Measurements from ENCODE around the gene PTPRN2. TPM values are rescaled to one million over a fixed set of nuclear protein-coding genes. Genes with fewer than 3 reads are reported as not detected.

The PTPRN2 gene
- total RNA-seq, 5 donors from 2014 or later (not counting 1 experiment from before 2014, with no cell fraction given): 0.60 to 1.7 (median 0.82) TPM

DNA sequence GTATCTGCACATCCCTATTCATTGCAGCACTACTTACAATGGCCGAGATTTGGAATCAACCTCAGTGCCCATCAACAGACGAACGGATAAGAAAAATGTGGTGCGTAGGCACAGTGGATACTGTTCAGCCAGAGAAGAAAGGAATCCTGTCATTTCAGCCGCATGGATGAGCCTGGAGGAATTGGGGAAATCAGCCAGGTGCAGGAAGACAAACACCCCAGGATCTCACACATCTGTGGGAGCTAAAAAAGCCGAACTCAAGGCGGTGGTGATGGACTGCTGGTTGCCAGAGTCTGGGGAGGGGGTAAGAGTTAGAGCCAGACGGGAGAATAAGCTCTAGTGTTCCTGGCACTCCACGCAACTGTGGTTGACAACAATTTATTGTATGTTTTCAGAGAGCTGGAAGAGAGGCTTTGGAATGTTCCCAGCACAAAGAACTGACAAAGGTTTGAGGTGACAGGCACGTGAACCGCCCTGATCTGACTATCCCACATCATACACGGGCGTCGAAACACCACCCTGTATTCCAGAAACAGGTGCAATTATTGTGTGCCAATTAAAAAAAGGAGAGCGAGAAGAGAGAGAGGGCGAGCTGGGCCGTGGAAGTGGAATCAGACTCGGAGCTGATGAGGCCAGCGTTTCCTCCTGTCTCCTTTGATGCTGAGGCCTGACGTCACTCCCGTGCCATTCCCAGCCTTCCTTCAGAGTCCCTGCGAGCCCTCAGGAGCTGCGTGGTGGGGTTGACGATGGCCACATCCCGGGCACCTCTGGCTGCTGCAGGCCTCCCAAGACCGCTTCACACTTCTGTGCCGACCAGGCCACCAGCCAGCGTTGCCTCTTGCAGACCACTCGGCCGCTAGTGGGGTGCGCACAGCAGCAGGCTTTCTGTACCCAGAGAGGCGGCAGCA lies 1061.4 kb downstream of the PTPRN2 start:
- H3K36me3 ChIP-seq (ENCODE audit: control insufficient read depth in 2 of 2, extremely low read depth in 1 of 2, insufficient read depth in 1 of 2, low read length in 1 of 2): no peaks in the 10 kb centered on the region
- no peaks in the 10 kb centered on the region for H3K4me1 ChIP-seq (ENCODE audit: control insufficient read depth in 1 of 2, extremely low read depth in 1 of 2, insufficient read depth in 2 of 2, low read length in 2 of 2)
- H3K4me3 Mint-ChIP-seq: no peak overlapping the region
- peak in 3 of 35 experiments; percentile 0 to 20 (median 7) for DNase-seq
- ATAC-seq (replicated peaks in 1 of 4): no peak
- H3K4me3 ChIP-seq (ENCODE audit: control insufficient read depth in 1 of 2, extremely low read depth in 1 of 2, low read length in 1 of 2): no peak overlapping the region
- H3K27ac ChIP-seq (ENCODE audit: low read length): no peak overlapping the region
- 78% methylated on average over 23 of the region's 32 CpGs for WGBS (ENCODE audit: insufficient coverage)
- no peaks in the 10 kb centered on the region for H3K4me1 Mint-ChIP-seq
- H3K27me3 ChIP-seq (replicated peaks in 1 of 2; ENCODE audit: control insufficient read depth in 2 of 2, extremely low read depth in 1 of 2, insufficient read depth in 2 of 2, low read length in 1 of 2): peaks cover 0 to 10% of the 10 kb centered on the region in 2 experiments
- H3K9me3 ChIP-seq: no peaks in the 10 kb centered on the region
- H3K36me3 Mint-ChIP-seq: no peaks in the 10 kb centered on the region
- H3K9me3 Mint-ChIP-seq: no peaks in the 10 kb centered on the region
- POLR2A ChIA-PET: interaction anchor here in 1 of 2 donors (0.6 kb wide), 1 partner anchor 534 kb away, joined by 3 read pairs; no protein-coding TSS in a partner anchor
- H3K27me3 Mint-ChIP-seq: peaks cover 5 to 10% of the 10 kb centered on the region in 2 donors
- no peak overlapping the region for H3K27ac Mint-ChIP-seq
- CTCF ChIA-PET: no interaction called here

DNA sequence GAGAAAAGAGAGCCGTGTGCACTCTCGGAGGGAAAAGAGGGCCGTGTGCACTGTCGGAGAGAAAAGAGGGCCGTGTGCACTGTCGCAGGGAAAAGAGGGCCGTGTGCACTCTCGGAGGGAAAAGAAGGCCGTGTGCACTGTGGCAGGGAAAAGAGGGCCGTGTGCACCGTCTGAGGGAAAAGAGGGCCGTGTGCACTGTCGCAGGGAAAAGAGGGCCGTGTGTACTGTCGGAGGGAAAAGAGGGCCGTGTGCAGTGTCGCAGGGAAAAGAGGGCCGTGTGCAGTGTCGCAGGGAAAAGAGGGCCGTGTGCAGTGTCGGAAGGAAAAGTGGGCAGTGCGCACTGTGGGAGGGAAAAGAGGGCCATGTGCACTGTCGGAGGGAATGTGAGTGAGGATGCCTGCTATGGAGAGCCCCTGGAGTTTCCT lies 1062.1 kb downstream of the PTPRN2 start:
- ATAC-seq (replicated peaks in 1 of 4): no peak
- H3K36me3 Mint-ChIP-seq: no peaks in the 10 kb centered on the region
- H3K27me3 Mint-ChIP-seq: peaks cover 5 to 10% of the 10 kb centered on the region in 2 donors
- Histone ChIP-seq H3K27me3 (replicated peaks in 1 of 2; ENCODE audit: control insufficient read depth in 2 of 2, extremely low read depth in 1 of 2, insufficient read depth in 2 of 2, low read length in 1 of 2) (peaks cover 0 to 8% of the 10 kb centered on the region in 2 experiments), H3K36me3 (ENCODE audit: control insufficient read depth in 2 of 2, extremely low read depth in 1 of 2, insufficient read depth in 1 of 2, low read length in 1 of 2) (no peaks in the 10 kb centered on the region), H3K4me1 (ENCODE audit: control insufficient read depth in 1 of 2, extremely low read depth in 1 of 2, insufficient read depth in 2 of 2, low read length in 2 of 2) (no peaks in the 10 kb centered on the region), H3K9me3 (no peaks in the 10 kb centered on the region), H3K27ac (ENCODE audit: low read length) (no peak overlapping the region), H3K4me3 (ENCODE audit: control insufficient read depth in 1 of 2, extremely low read depth in 1 of 2, low read length in 1 of 2) (no peak overlapping the region)
- ChIA-PET POLR2A (interaction anchor here in 1 of 2 donors (0.6 kb wide), 1 partner anchor 534 kb away, joined by 3 read pairs; no protein-coding TSS in a partner anchor), CTCF (no interaction called here)
- H3K4me3 Mint-ChIP-seq: no peak overlapping the region
- H3K9me3 Mint-ChIP-seq: no peaks in the 10 kb centered on the region
- DNase-seq: no peak
- 90% methylated on average over 23 of the region's 23 CpGs for WGBS (ENCODE audit: insufficient coverage)
- no peaks in the 10 kb centered on the region for H3K4me1 Mint-ChIP-seq
- H3K27ac Mint-ChIP-seq: no peak overlapping the region

DNA sequence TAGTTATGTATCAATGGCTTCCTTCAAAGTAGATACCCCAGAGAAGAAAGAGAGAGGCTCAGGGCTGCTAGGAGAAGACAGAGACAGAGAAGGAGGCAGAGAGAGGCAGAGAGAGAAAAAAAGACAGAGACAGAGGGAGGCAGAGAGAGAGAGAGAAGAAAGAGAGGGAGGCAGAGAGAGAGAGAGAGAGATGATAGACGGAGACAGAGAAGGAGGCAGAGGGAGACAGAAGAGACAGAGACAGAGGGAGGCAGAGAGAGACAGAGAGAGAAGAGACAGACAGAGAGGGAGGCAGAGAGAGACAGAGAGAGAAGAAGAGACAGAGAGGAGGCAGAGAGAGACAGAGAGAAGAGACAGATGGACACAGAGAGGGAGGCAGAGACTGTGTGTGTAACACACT lies 1062.9 kb downstream of the PTPRN2 start:
- ATAC-seq (replicated peaks in 1 of 4): no peak

DNA sequence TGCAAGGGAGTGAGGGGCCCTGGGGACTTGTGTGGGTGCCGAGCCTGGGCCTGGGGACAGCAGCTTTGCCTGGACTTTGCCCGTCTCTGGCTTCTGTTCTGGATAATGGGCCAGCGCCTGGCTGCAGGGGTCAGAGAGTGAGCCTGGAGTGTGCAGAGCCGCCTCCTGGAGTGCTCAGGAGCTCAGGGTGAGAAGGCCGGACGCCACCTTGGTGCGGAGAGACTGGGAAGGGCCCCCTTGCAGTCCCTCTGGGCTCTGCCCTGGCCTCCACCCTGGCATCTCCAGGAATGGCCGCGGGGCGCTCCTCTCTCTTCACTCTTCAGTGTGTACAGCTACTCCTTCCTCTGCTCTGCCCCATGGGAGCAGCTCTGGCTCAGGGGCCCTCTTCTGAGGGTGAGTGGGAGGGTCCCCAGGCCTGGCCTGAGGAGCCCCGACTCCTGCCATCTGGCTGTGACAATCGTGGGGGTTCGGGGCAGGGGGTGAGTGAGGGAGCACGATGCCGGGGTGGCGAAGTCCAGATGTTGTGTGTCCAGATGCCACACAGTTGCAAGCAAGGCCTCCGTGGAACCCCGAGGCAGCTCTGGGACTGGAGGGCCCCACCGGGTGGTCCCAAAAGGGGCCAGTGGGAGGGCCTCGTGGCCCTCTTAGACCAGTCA lies 1063.7 kb downstream of the PTPRN2 start:
- CTCF ChIA-PET: no interaction called here
- no peak for ATAC-seq (replicated peaks in 1 of 4)
- DNase-seq: peak in 2 of 35 experiments; percentile 4 to 11

More for the DNA sequence above, 1062.9 kb downstream of the PTPRN2 start:
- Histone ChIP-seq H3K27ac (ENCODE audit: low read length) (no peak overlapping the region), H3K9me3 (no peaks in the 10 kb centered on the region), H3K4me1 (ENCODE audit: control insufficient read depth in 1 of 2, extremely low read depth in 1 of 2, insufficient read depth in 2 of 2, low read length in 2 of 2) (no peaks in the 10 kb centered on the region), H3K4me3 (ENCODE audit: control insufficient read depth in 1 of 2, extremely low read depth in 1 of 2, low read length in 1 of 2) (no peak overlapping the region), H3K27me3 (replicated peaks in 1 of 2; ENCODE audit: control insufficient read depth in 2 of 2, extremely low read depth in 1 of 2, insufficient read depth in 2 of 2, low read length in 1 of 2) (peaks cover 0 to 10% of the 10 kb centered on the region in 2 experiments), H3K36me3 (ENCODE audit: control insufficient read depth in 2 of 2, extremely low read depth in 1 of 2, insufficient read depth in 1 of 2, low read length in 1 of 2) (no peaks in the 10 kb centered on the region)
- ChIA-PET POLR2A (no interaction called here), CTCF (no interaction called here)
- H3K27me3 Mint-ChIP-seq: peaks cover 5 to 10% of the 10 kb centered on the region in 2 donors
- no peaks in the 10 kb centered on the region for H3K4me1 Mint-ChIP-seq
- no peak for DNase-seq
- no peaks in the 10 kb centered on the region for H3K36me3 Mint-ChIP-seq
- 78% methylated on average over 1 of the region's 1 CpG for WGBS (ENCODE audit: insufficient coverage)
- H3K4me3 Mint-ChIP-seq: no peak overlapping the region
- H3K9me3 Mint-ChIP-seq: no peaks in the 10 kb centered on the region
- H3K27ac Mint-ChIP-seq: no peak overlapping the region

DNA sequence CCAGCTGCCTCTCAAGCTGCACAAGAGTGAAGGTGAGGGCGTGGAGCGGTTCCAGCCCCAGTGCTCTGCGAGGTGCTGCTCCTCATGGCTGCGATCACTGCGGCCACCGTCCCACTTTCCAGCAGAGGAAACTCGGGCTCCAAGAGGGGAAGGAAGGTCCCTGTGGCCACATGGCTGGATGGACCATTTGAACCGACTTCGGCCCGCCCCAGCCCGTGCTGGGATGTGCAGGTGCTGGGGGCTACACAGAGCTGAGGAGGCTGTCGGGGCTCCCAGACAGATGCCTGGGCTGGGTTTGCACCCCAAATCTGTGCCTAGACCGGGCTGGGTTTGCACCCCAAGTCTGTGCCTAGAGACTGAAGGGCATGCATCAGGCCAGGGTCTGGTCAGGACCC lies 1064.3 kb downstream of the PTPRN2 start:
- Mint-ChIP-seq H3K27me3 (peaks cover 5 to 10% of the 10 kb centered on the region in 2 donors), H3K9me3 (no peaks in the 10 kb centered on the region), H3K36me3 (no peaks in the 10 kb centered on the region), H3K4me3 (no peak overlapping the region), H3K27ac (no peak overlapping the region), H3K4me1 (no peaks in the 10 kb centered on the region)
- DNase-seq: peak in 1 of 35 experiments; percentile 24
- no peaks in the 10 kb centered on the region for H3K9me3 ChIP-seq
- WGBS (ENCODE audit: insufficient coverage): 90% methylated on average over 13 of the region's 13 CpGs
- H3K36me3 ChIP-seq (ENCODE audit: control insufficient read depth in 2 of 2, extremely low read depth in 1 of 2, insufficient read depth in 1 of 2, low read length in 1 of 2): no peaks in the 10 kb centered on the region
- H3K4me3 ChIP-seq (ENCODE audit: control insufficient read depth in 1 of 2, extremely low read depth in 1 of 2, low read length in 1 of 2): no peak overlapping the region
- ChIA-PET CTCF (no interaction called here), POLR2A (no interaction called here)
- H3K4me1 ChIP-seq (ENCODE audit: control insufficient read depth in 1 of 2, extremely low read depth in 1 of 2, insufficient read depth in 2 of 2, low read length in 2 of 2): no peaks in the 10 kb centered on the region
- no peak overlapping the region for H3K27ac ChIP-seq (ENCODE audit: low read length)
- H3K27me3 ChIP-seq (replicated peaks in 1 of 2; ENCODE audit: control insufficient read depth in 2 of 2, extremely low read depth in 1 of 2, insufficient read depth in 2 of 2, low read length in 1 of 2): peaks cover 0 to 11% of the 10 kb centered on the region in 2 experiments
- no peak for ATAC-seq (replicated peaks in 1 of 4)

More for the DNA sequence above, 1063.7 kb downstream of the PTPRN2 start:
- no peak overlapping the region for H3K4me3 ChIP-seq (ENCODE audit: control insufficient read depth in 1 of 2, extremely low read depth in 1 of 2, low read length in 1 of 2)
- no peaks in the 10 kb centered on the region for H3K36me3 Mint-ChIP-seq
- H3K27ac ChIP-seq (ENCODE audit: low read length): no peak overlapping the region
- H3K27me3 ChIP-seq (replicated peaks in 1 of 2; ENCODE audit: control insufficient read depth in 2 of 2, extremely low read depth in 1 of 2, insufficient read depth in 2 of 2, low read length in 1 of 2): peaks cover 0 to 11% of the 10 kb centered on the region in 2 experiments
- no peaks in the 10 kb centered on the region for H3K9me3 ChIP-seq
- no peaks in the 10 kb centered on the region for H3K36me3 ChIP-seq (ENCODE audit: control insufficient read depth in 2 of 2, extremely low read depth in 1 of 2, insufficient read depth in 1 of 2, low read length in 1 of 2)
- H3K4me1 ChIP-seq (ENCODE audit: control insufficient read depth in 1 of 2, extremely low read depth in 1 of 2, insufficient read depth in 2 of 2, low read length in 2 of 2): no peaks in the 10 kb centered on the region
- peaks cover 5 to 10% of the 10 kb centered on the region in 2 donors for H3K27me3 Mint-ChIP-seq
- no peaks in the 10 kb centered on the region for H3K4me1 Mint-ChIP-seq
- POLR2A ChIA-PET: no interaction called here
- WGBS (ENCODE audit: insufficient coverage): 77% methylated on average over 16 of the region's 20 CpGs
- H3K27ac Mint-ChIP-seq: no peak overlapping the region
- no peak overlapping the region for H3K4me3 Mint-ChIP-seq
- H3K9me3 Mint-ChIP-seq: no peaks in the 10 kb centered on the region

DNA sequence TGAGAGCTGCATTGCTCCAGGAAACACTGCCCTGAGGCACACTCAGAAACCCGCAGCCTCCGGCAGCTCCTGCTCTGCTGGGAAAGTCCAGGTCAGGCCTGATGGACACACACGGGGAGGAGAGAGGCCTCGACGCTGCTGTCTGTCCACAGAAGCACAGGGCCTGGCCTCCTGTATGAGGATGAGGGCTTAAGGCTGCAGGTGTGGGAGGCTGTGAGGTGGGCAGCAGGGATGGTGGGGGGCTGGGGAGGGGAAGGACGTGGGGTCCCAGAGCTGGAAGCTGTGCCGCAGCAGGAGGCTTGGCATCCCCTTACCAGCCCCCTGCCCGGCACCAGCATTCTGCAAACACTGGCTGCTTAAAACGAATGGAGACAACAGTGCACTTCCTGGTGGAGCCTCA lies 1064.7 kb downstream of the PTPRN2 start:
- H3K4me1 ChIP-seq (ENCODE audit: control insufficient read depth in 1 of 2, extremely low read depth in 1 of 2, insufficient read depth in 2 of 2, low read length in 2 of 2): no peaks in the 10 kb centered on the region
- no peak overlapping the region for H3K4me3 ChIP-seq (ENCODE audit: control insufficient read depth in 1 of 2, extremely low read depth in 1 of 2, low read length in 1 of 2)
- WGBS (ENCODE audit: insufficient coverage): 73% methylated on average over 9 of the region's 9 CpGs
- peaks cover 0 to 14% of the 10 kb centered on the region in 2 experiments for H3K27me3 ChIP-seq (replicated peaks in 1 of 2; ENCODE audit: control insufficient read depth in 2 of 2, extremely low read depth in 1 of 2, insufficient read depth in 2 of 2, low read length in 1 of 2)
- Mint-ChIP-seq H3K27me3 (peaks cover 5 to 10% of the 10 kb centered on the region in 2 donors), H3K4me1 (no peaks in the 10 kb centered on the region), H3K36me3 (no peaks in the 10 kb centered on the region), H3K4me3 (no peak overlapping the region), H3K9me3 (no peaks in the 10 kb centered on the region), H3K27ac (no peak overlapping the region)
- H3K36me3 ChIP-seq (ENCODE audit: control insufficient read depth in 2 of 2, extremely low read depth in 1 of 2, insufficient read depth in 1 of 2, low read length in 1 of 2): no peaks in the 10 kb centered on the region
- no peaks in the 10 kb centered on the region for H3K9me3 ChIP-seq
- no peak overlapping the region for H3K27ac ChIP-seq (ENCODE audit: low read length)
- ChIA-PET POLR2A (no interaction called here), CTCF (no interaction called here)
- DNase-seq: peak in 2 of 35 experiments; percentile 6 to 7
- no peak for ATAC-seq (replicated peaks in 1 of 4)
